Common myeloid progenitor, CD34-positive (primary cell): ENCODE measurements around the gene POPDC3.

Experiments used
- CTCF ChIA-PET: fragments of 350-600 bp; sonication (Branson Sonifier 250); formaldehyde crosslinking; loops from one replicate; lab custom pipeline; 2021; ENCODE audit warnings: antibody characterized with exemption; lab: Charles Lee
- POLR2A ChIA-PET: fragments of 350-600 bp; sonication (Branson Sonifier 250); formaldehyde crosslinking; loops from one replicate; lab custom pipeline; 2021; ENCODE audit warnings: antibody characterized with exemption; lab: Charles Lee
- DNase-seq, 3 donors: peaks; one replicate each; pipeline versions ENCODE4 v3.0.0 to v3.0.0-alpha.2; 2013
- H3K27ac ChIP-seq, 2 experiments: 1 replicate in 1 of 2; 2 replicates in 1 of 2; pipeline ENCODE4 v1.7.0; 2013; ENCODE audit warnings: inconsistent platforms in 2 of 2, low read length in 2 of 2, mild to moderate bottlenecking in 2 of 2, low read depth in 1 of 2, moderate library complexity in 1 of 2; ENCODE audit not compliant: severe bottlenecking in 2 of 2, insufficient read depth in 1 of 2, poor library complexity in 1 of 2
- H3K27me3 ChIP-seq, 5 experiments: replicated peaks in 2 of 5; 1 replicate in 3 of 5; 2 replicates in 2 of 5; pipeline versions ENCODE4 v1.6.1 to v1.7.0; 2013; ENCODE audit warnings: low read length in 4 of 5, mild to moderate bottlenecking in 2 of 5, moderate library complexity in 2 of 5, inconsistent platforms in 1 of 5; ENCODE audit not compliant: insufficient read depth in 5 of 5, control insufficient read depth in 4 of 5
- H3K36me3 ChIP-seq, 4 experiments: 1 replicate in 2 of 4; 2 replicates in 2 of 4; pipeline versions ENCODE4 v1.6.1 to v1.7.0; 2013; ENCODE audit warnings: low read length in 3 of 4, control low read depth in 1 of 4, mild to moderate bottlenecking in 1 of 4; ENCODE audit not compliant: control insufficient read depth in 4 of 4, insufficient read depth in 4 of 4
- H3K4me1 ChIP-seq, 4 experiments: 1 replicate in 3 of 4; 2 replicates in 1 of 4; pipeline versions ENCODE4 v1.6.1 to v1.7.1; 2013; ENCODE audit warnings: low read length in 3 of 4, mild to moderate bottlenecking in 3 of 4, control low read depth in 1 of 4, inconsistent platforms in 1 of 4, moderate library complexity in 1 of 4; ENCODE audit not compliant: control insufficient read depth in 4 of 4, insufficient read depth in 4 of 4; ENCODE audit errors: control extremely low read depth in 1 of 4
- H3K4me3 ChIP-seq, 7 experiments: 1 replicate in 4 of 7; 2 replicates in 3 of 7; pipeline versions ENCODE4 v1.5.1 to v1.7.0; 2013; ENCODE audit warnings: mild to moderate bottlenecking in 7 of 7, low read length in 6 of 7, moderate library complexity in 6 of 7, inconsistent platforms in 2 of 7, low read depth in 2 of 7, control low read depth in 1 of 7; ENCODE audit not compliant: insufficient read depth in 4 of 7, control insufficient read depth in 1 of 7; ENCODE audit errors: extremely low read depth in 1 of 7
- H3K9me3 ChIP-seq, 5 experiments: 1 replicate in 4 of 5; 2 replicates in 1 of 5; pipeline versions ENCODE4 v1.6.1 to v1.7.1; 2013; ENCODE audit warnings: low read length in 4 of 5, mild to moderate bottlenecking in 2 of 5, inconsistent platforms in 1 of 5, low read depth in 1 of 5, moderate library complexity in 1 of 5; ENCODE audit not compliant: control insufficient read depth in 4 of 5, insufficient read depth in 2 of 5; ENCODE audit errors: control extremely low read depth in 1 of 5
- WGBS: methylation state at CpG from one replicate; pipeline ENCODE4 v1.1.5; 2013; ENCODE audit not compliant: insufficient coverage; 5-methylcytosine and 5-hydroxymethylcytosine counted together

Gene POPDC3

GRCh38 chr6:105112577-105112976 is 67.2 kb downstream of the POPDC3 start:
- WGBS = no CpG with 5 or more reads among the region's 1 CpG
- Histone ChIP-seq H3K27me3 (peaks cover 0 to 2% (median 0%) of the 10 kb centered on the region in 5 experiments), H3K27ac (no peak overlapping the region), H3K36me3 (no peaks in the 10 kb centered on the region), H3K4me3 (no peak overlapping the region), H3K9me3 (no peaks in the 10 kb centered on the region), H3K4me1 (no peaks in the 10 kb centered on the region)
- CTCF ChIA-PET = interaction anchor here (1.1 kb wide), 2 partner anchors 23 to 25 kb away, joined by 3 read pairs; no protein-coding TSS in a partner anchor
- no peak for DNase-seq
- POLR2A ChIA-PET = no interaction called here

DNA sequence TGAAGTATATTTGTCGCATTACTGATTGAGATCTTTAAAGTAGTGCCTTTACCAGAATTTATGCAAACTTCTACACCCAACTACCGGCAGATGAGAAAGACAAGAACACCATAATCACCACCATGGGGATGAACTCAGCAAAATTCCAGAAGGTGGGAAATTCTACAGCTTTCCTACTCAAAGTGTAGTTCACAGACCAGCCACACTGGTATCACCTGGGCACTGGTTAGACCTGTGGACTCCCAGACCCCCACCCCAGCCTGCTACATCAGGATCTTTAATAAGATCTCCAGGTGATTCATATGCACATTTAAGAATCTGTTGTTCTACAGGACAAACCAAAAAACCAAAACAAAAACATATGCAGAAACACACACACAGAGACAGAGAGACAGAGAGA is 67.9 kb downstream of the POPDC3 start:
- ChIA-PET CTCF (interaction anchor here (1.8 kb wide), 1 partner anchor 24 kb away, joined by 4 read pairs; no protein-coding TSS in a partner anchor), POLR2A (interaction anchor here (0.8 kb wide), 1 partner anchor 318 kb away, joined by 3 read pairs; no protein-coding TSS in a partner anchor)
- Histone ChIP-seq H3K4me3 (no peak overlapping the region), H3K36me3 (no peaks in the 10 kb centered on the region), H3K27ac (no peak overlapping the region), H3K4me1 (no peaks in the 10 kb centered on the region), H3K9me3 (no peaks in the 10 kb centered on the region), H3K27me3 (peaks cover 0 to 2% (median 0%) of the 10 kb centered on the region in 5 experiments)
- WGBS = no CpG with 5 or more reads among the region's 2 CpGs
- no peak for DNase-seq

GRCh38 chr6:105111105-105111504 is 68.7 kb downstream of the POPDC3 start:
- peaks cover 0 to 2% (median 0%) of the 10 kb centered on the region in 5 experiments for H3K27me3 ChIP-seq
- no peak for DNase-seq
- no peak overlapping the region for H3K4me3 ChIP-seq
- no CpG with 5 or more reads among the region's 3 CpGs for WGBS
- H3K27ac ChIP-seq = no peak overlapping the region
- ChIA-PET POLR2A (no interaction called here), CTCF (interaction anchor here (1.8 kb wide), 1 partner anchor 23 kb away, joined by 4 read pairs; no protein-coding TSS in a partner anchor)
- no peaks in the 10 kb centered on the region for H3K36me3 ChIP-seq
- no peaks in the 10 kb centered on the region for H3K4me1 ChIP-seq
- no peaks in the 10 kb centered on the region for H3K9me3 ChIP-seq

GRCh38 chr6:105109955-105110895 is 69.6 kb downstream of the POPDC3 start:
- H3K27ac ChIP-seq = no peak overlapping the region
- POLR2A ChIA-PET = no interaction called here

DNA sequence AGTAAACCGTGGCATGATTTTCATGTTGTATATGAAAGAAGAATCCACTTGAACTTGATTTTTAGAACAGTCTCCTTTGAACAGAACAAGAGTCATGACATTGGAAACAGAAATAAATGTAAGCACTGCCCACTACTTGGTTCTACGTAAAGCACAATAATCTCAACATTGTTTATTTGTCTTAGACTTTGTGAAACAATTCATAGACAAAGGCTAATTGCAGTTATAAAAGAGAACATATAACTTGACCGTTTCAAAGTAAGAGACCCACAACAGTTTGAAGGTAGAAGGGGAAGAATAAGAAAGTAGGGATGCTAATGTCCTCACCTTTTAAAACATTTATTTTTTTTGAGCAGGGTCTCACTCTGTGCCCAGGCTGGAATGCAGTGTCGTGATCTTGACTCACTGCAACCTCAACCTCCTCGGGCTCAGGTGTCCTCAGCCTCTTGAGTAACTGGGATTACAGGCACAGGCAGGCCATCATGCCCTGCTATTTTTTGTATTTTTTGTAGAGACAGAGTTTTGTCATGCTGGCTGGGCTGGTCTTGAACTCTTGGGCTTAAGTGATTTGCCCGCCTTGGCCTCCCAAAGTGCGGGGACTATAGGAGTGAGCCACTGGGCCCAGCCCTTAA is 71.1 kb downstream of the POPDC3 start:
- H3K4me1 ChIP-seq = no peaks in the 10 kb centered on the region
- 74% methylated on average over 3 of the region's 7 CpGs for WGBS
- no peak overlapping the region for H3K27ac ChIP-seq
- no peaks in the 10 kb centered on the region for H3K9me3 ChIP-seq
- ChIA-PET POLR2A (no interaction called here), CTCF (interaction anchor here (1.0 kb wide), 1 partner anchor 27 kb away, joined by 3 read pairs; no protein-coding TSS in a partner anchor)
- DNase-seq = no peak
- peaks cover 0 to 2% (median 0%) of the 10 kb centered on the region in 5 experiments for H3K27me3 ChIP-seq
- H3K4me3 ChIP-seq = peak overlapping the region in 1 of 7 experiments; percentile 5
- no peaks in the 10 kb centered on the region for H3K36me3 ChIP-seq

More at GRCh38 chr6:105109955-105110895, 69.6 kb downstream of the POPDC3 start:
- no peaks in the 10 kb centered on the region for H3K9me3 ChIP-seq
- CTCF ChIA-PET = interaction anchor here (0.6 to 1.8 kb wide), 2 partner anchors 22 to 320 kb away, joined by 4 to 5 read pairs; no protein-coding TSS in a partner anchor
- H3K4me3 ChIP-seq = no peak overlapping the region
- H3K27me3 ChIP-seq = peaks cover 0 to 2% (median 0%) of the 10 kb centered on the region in 5 experiments
- DNase-seq = no peak
- WGBS = 97% methylated on average over 5 of the region's 8 CpGs
- no peaks in the 10 kb centered on the region for H3K36me3 ChIP-seq
- no peaks in the 10 kb centered on the region for H3K4me1 ChIP-seq
